ENCODE measurements around the gene HIC1.

Gene HIC1

GRCh38 chr17:2060681-2061440 is 6.0 kb downstream of the HIC1 start:
- no peaks in the 10 kb centered on the region for H3K27me3 ChIP-seq (ENCODE audit: insufficient read depth, poor library complexity, severe bottlenecking)
- no peak overlapping the region for H3K27ac ChIP-seq (replicated peaks)
- H3K4me3 ChIP-seq (replicated peaks; ENCODE audit: insufficient read depth, low read length) = no peak overlapping the region
- TF ChIP-seq SPI1 (IDR thresholded peaks at IDR 0.05; ENCODE audit: borderline replicate concordance, low read depth) = no peak
- TF ChIP-seq GABPA (IDR thresholded peaks at IDR 0.05; ENCODE audit: low read depth) = no peak
- TF ChIP-seq, protein P1, sequence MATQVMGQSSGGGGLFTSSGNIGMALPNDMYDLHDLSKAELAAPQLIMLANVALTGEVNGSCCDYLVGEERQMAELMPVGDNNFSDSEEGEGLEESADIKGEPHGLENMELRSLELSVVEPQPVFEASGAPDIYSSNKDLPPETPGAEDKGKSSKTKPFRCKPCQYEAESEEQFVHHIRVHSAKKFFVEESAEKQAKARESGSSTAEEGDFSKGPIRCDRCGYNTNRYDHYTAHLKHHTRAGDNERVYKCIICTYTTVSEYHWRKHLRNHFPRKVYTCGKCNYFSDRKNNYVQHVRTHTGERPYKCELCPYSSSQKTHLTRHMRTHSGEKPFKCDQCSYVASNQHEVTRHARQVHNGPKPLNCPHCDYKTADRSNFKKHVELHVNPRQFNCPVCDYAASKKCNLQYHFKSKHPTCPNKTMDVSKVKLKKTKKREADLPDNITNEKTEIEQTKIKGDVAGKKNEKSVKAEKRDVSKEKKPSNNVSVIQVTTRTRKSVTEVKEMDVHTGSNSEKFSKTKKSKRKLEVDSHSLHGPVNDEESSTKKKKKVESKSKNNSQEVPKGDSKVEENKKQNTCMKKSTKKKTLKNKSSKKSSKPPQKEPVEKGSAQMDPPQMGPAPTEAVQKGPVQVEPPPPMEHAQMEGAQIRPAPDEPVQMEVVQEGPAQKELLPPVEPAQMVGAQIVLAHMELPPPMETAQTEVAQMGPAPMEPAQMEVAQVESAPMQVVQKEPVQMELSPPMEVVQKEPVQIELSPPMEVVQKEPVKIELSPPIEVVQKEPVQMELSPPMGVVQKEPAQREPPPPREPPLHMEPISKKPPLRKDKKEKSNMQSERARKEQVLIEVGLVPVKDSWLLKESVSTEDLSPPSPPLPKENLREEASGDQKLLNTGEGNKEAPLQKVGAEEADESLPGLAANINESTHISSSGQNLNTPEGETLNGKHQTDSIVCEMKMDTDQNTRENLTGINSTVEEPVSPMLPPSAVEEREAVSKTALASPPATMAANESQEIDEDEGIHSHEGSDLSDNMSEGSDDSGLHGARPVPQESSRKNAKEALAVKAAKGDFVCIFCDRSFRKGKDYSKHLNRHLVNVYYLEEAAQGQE (IDR thresholded peaks at IDR 0.05; ENCODE audit: insufficient replicate concordance, low read depth) = no peak
- TF ChIP-seq POLR2AphosphoS5 (IDR thresholded peaks at IDR 0.05; ENCODE audit: low read depth) = no peak
- TF ChIP-seq, protein P2, sequence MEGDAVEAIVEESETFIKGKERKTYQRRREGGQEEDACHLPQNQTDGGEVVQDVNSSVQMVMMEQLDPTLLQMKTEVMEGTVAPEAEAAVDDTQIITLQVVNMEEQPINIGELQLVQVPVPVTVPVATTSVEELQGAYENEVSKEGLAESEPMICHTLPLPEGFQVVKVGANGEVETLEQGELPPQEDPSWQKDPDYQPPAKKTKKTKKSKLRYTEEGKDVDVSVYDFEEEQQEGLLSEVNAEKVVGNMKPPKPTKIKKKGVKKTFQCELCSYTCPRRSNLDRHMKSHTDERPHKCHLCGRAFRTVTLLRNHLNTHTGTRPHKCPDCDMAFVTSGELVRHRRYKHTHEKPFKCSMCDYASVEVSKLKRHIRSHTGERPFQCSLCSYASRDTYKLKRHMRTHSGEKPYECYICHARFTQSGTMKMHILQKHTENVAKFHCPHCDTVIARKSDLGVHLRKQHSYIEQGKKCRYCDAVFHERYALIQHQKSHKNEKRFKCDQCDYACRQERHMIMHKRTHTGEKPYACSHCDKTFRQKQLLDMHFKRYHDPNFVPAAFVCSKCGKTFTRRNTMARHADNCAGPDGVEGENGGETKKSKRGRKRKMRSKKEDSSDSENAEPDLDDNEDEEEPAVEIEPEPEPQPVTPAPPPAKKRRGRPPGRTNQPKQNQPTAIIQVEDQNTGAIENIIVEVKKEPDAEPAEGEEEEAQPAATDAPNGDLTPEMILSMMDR (IDR thresholded peaks at IDR 0.05; ENCODE audit: insufficient read depth, low read length) = no peak
- no peak for DNase-seq (ENCODE audit: low read depth in 1 of 2, low spot score in 1 of 2)

DNA sequence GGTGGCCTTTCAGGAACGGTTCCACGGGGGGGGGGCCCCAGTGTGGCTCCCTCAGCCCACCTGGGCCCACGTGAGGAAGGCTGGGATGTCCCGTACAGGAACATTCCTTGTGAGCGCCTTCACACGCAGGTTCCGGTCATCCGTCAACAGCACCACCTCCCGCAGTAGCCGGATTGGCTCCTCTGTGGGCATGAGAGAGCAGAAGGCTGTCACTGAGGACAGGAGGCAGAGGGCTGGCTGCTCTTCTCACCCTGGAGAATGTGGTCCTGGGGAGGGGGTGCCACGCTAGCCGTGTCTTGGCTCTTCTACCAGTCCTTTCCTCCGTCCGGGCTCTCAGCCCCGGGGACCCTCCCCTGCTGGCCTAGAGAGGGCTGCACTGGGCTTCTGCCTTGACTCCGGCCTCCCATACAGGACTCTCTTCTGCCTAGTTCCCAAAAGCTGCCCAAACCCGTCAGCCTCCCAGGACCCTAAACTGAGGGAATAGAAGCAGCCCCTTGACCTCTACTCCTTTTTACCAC is 6.6 kb downstream of the HIC1 start:
- Histone ChIP-seq H3K27me3 (ENCODE audit: insufficient read depth, poor library complexity, severe bottlenecking) (no peaks in the 10 kb centered on the region), H3K4me3 (replicated peaks; ENCODE audit: insufficient read depth, low read length) (no peak overlapping the region), H3K27ac (replicated peaks) (no peak overlapping the region)
- TF ChIP-seq GABPA (IDR thresholded peaks at IDR 0.05; ENCODE audit: low read depth) = no peak
- TF ChIP-seq POLR2AphosphoS5 (IDR thresholded peaks at IDR 0.05; ENCODE audit: low read depth) = no peak
- TF ChIP-seq, protein P2 (IDR thresholded peaks at IDR 0.05; ENCODE audit: insufficient read depth, low read length) = no peak
- TF ChIP-seq, protein P1 (IDR thresholded peaks at IDR 0.05; ENCODE audit: insufficient replicate concordance, low read depth) = no peak
- no peak for TF ChIP-seq SPI1 (IDR thresholded peaks at IDR 0.05; ENCODE audit: borderline replicate concordance, low read depth)
- DNase-seq (ENCODE audit: low read depth in 1 of 2, low spot score in 1 of 2) = no peak

DNA sequence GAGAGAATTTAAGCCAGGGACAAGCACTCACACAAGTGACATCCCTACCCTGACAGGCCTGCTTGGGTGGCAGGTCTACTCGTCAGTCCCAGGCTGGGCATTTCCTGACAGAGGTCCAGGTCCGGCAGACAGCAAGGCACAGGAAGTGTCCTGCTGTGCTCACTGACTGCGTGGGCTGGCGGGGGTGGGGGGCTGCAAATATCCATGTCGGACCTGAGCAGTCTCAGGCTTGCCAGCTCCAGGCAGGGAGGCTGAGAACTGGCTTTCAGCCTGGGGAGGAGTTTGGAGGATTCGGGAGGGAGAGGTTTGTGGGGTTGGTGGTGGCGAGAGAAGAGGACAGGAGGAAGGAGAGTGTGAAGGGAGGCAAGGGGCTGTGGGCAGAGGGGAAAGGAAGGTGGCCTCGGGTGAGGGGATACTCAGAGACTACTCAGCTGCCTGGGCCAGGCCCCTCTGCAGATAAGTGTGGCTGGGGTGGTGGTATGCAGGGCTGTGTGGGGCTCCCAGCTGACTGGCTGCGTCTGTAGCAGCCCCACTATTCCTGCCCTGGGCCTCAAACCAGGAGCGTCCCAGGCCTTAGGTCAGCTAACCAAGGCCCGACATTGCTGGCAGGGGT is 7.8 kb downstream of the HIC1 start:
- H3K4me3 ChIP-seq (replicated peaks; ENCODE audit: insufficient read depth, low read length) = no peak overlapping the region
- H3K27ac ChIP-seq (replicated peaks) = no peak overlapping the region
- TF ChIP-seq, protein P1 (IDR thresholded peaks at IDR 0.05; ENCODE audit: insufficient replicate concordance, low read depth) = no peak
- TF ChIP-seq, protein P2 (IDR thresholded peaks at IDR 0.05; ENCODE audit: insufficient read depth, low read length) = no peak
- no peak for TF ChIP-seq POLR2AphosphoS5 (IDR thresholded peaks at IDR 0.05; ENCODE audit: low read depth)
- TF ChIP-seq GABPA (IDR thresholded peaks at IDR 0.05; ENCODE audit: low read depth) = no peak
- TF ChIP-seq SPI1 (IDR thresholded peaks at IDR 0.05; ENCODE audit: borderline replicate concordance, low read depth) = no peak
- DNase-seq (ENCODE audit: low read depth in 1 of 2, low spot score in 1 of 2) = no peak
- no peaks in the 10 kb centered on the region for H3K27me3 ChIP-seq (ENCODE audit: insufficient read depth, poor library complexity, severe bottlenecking)

All from HL-60 (cell line).